HCT116 (cell line): ENCODE results near the gene ZNF214. TPM values are rescaled to one million over a fixed set of nuclear protein-coding genes. Genes with fewer than 3 reads are reported as not detected.

Experiments
- ATAC-seq: fragments of 200-7000 bp; cut with Tn5 transposase; 2 replicates; pipeline ENCODE4 v1.9.1; 2020; ENCODE audit warnings: mild to moderate bottlenecking, moderate library complexity
- BruUV-seq: library from RNA; stranded (reverse); fragments of 400-500 nt; replicated peaks from 2 replicates; lab custom pipeline; 2021; lab: Mats Ljungman, UMichigan
- CTCF ChIA-PET: fragments of 300-600 bp; sonication (Branson Sonifier 250); formaldehyde crosslinking; loops from one replicate; lab custom pipeline; 2021; ENCODE audit warnings: antibody characterized with exemption; lab: Charles Lee
- POLR2A ChIA-PET: fragments of 300-600, 350-600 bp; sonication (Branson Sonifier 250); formaldehyde crosslinking; loops from one replicate; lab custom pipeline; 2021; ENCODE audit warnings: antibody characterized with exemption; lab: Charles Lee
- RAD21 ChIA-PET, 2 experiments: fragments of 300-600 bp; sonication (Branson Sonifier 250); formaldehyde crosslinking; loops; one replicate each; lab custom pipeline; 2023; ENCODE audit warnings: low total read pairs in 2 of 2; ENCODE audit not compliant: uncharacterized antibody in 2 of 2, unreplicated experiment in 2 of 2, low non-redundant PET in 1 of 2; lab: Charles Lee
- DNase-seq: peaks from one replicate; pipeline ENCODE4 v3.0.0-alpha.2; 2010; ENCODE audit warnings: low read depth, low spot score
- H2AFZ ChIP-seq: fragments of 200-600 bp; shearing (Covaris generic), sonication (generic); 2 replicates; pipeline ENCODE4 v1.6.1; 2017; ENCODE audit warnings: low read depth, mixed run types, mixed read lengths, antibody characterized with exemption, low read length; ENCODE audit not compliant: poor library complexity, severe bottlenecking
- H3K27ac ChIP-seq: 2 replicates; pipeline ENCODE4 v1.5.1; 2012; ENCODE audit warnings: low read depth, low read length
- H3K27me3 ChIP-seq: fragments of 200-600 bp; sonication (generic); 2 replicates; pipeline ENCODE4 v1.6.1; 2016; ENCODE audit warnings: mixed run types, low read length, mixed read lengths; ENCODE audit not compliant: insufficient read depth
- H3K36me3 ChIP-seq, 2 experiments: fragments of 200-500 bp in 1 of 2; fragments of 200-600 bp in 1 of 2; sonication (Bioruptor generic) in 1 of 2; sonication (generic) in 1 of 2; 2 replicates each; pipeline versions ENCODE4 v1.5.1 to v1.6.1; 2014 to 2016; ENCODE audit warnings: low read length in 2 of 2, inconsistent platforms in 1 of 2, mixed read lengths in 1 of 2, mixed run types in 1 of 2; ENCODE audit not compliant: insufficient read depth in 2 of 2, control insufficient read depth in 1 of 2
- H3K4me1 ChIP-seq, 2 experiments: fragments of 200-600 bp in 1 of 2; sonication (generic) in 1 of 2; 2 replicates each; pipeline versions ENCODE4 v1.5.1 to v1.6.1; 2012 to 2017; ENCODE audit warnings: low read length in 2 of 2, inconsistent platforms in 1 of 2, mild to moderate bottlenecking in 1 of 2, mixed read lengths in 1 of 2, mixed run types in 1 of 2, moderate library complexity in 1 of 2; ENCODE audit not compliant: insufficient read depth in 2 of 2, control insufficient read depth in 1 of 2
- H3K4me2 ChIP-seq: fragments of 200-600 bp; sonication (generic); 2 replicates; pipeline ENCODE4 v1.6.1; 2017; ENCODE audit warnings: mixed run types, low read length, mixed read lengths
- H3K4me3 ChIP-seq, 2 experiments: fragments of 200-600 bp in 1 of 2; sonication (generic) in 1 of 2; replicated peaks in 1 of 2; 2 replicates each; pipeline ENCODE4 v1.5.1; 2011 to 2016; ENCODE audit warnings: low read length in 2 of 2, control low read depth in 1 of 2, low read depth in 1 of 2, mild to moderate bottlenecking in 1 of 2, mixed read lengths in 1 of 2, mixed run types in 1 of 2
- H3K79me2 ChIP-seq: fragments of 200-600 bp; sonication (generic); 2 replicates; pipeline ENCODE4 v1.6.1; 2017; ENCODE audit warnings: mild to moderate bottlenecking, mixed run types, low read length, moderate library complexity, mixed read lengths; ENCODE audit not compliant: insufficient read depth
- H3K9ac ChIP-seq: fragments of 200-600 bp; sonication (generic); 2 replicates; pipeline ENCODE4 v1.6.1; 2016; ENCODE audit warnings: low read length, mixed read lengths
- H3K9me2 ChIP-seq: fragments of 200-600 bp; sonication (generic), shearing (Covaris generic); 2 replicates; pipeline ENCODE4 v1.6.1; 2017; ENCODE audit warnings: mixed run types, mild to moderate bottlenecking, moderate library complexity; ENCODE audit not compliant: insufficient read depth
- H3K9me3 ChIP-seq, 2 experiments: fragments of 200-500 bp in 1 of 2; fragments of 200-600 bp in 1 of 2; sonication (Bioruptor generic) in 1 of 2; sonication (generic) in 1 of 2; 2 replicates each; pipeline ENCODE4 v1.6.1; 2014 to 2017; ENCODE audit warnings: low read length in 2 of 2, mixed read lengths in 2 of 2, inconsistent platforms in 1 of 2, low read depth in 1 of 2, mild to moderate bottlenecking in 1 of 2, mixed run types in 1 of 2, moderate library complexity in 1 of 2; ENCODE audit not compliant: control insufficient read depth in 1 of 2, insufficient read depth in 1 of 2
- H4K20me1 ChIP-seq: fragments of 200-600 bp; sonication (generic), shearing (Covaris generic); 2 replicates; pipeline ENCODE4 v1.6.1; 2017; ENCODE audit warnings: mixed run types, mild to moderate bottlenecking, moderate library complexity; ENCODE audit not compliant: insufficient read depth
- CEBPB ChIP-seq: IDR thresholded peaks from 2 replicates; pipeline ENCODE4 v1.6.1; 2012; ENCODE audit warnings: low read depth
- EGR1 ChIP-seq: IDR thresholded peaks from 2 replicates; pipeline ENCODE4 v1.6.1; 2012; ENCODE audit warnings: low read depth
- EZH2phosphoT487 ChIP-seq: fragments of 200-600 bp; IDR thresholded peaks from 2 replicates; pipeline ENCODE4 v1.6.1; 2018; ENCODE audit warnings: antibody characterized with exemption, borderline replicate concordance
- FOSL1 ChIP-seq: IDR thresholded peaks from 2 replicates; pipeline ENCODE4 v1.6.1; 2012; ENCODE audit warnings: low read depth
- JUND ChIP-seq: IDR thresholded peaks from 2 replicates; pipeline ENCODE4 v1.6.1; 2012
- POLR2A ChIP-seq: IDR thresholded peaks from 2 replicates; pipeline ENCODE4 v1.7.0; 2011; ENCODE audit warnings: borderline replicate concordance; ENCODE audit not compliant: insufficient read depth, insufficient read length; ENCODE audit errors: extremely low read depth
- SRF ChIP-seq: IDR thresholded peaks from 2 replicates; pipeline ENCODE4 v1.6.1; 2012; ENCODE audit warnings: low read depth
- TCF7L2 ChIP-seq: IDR thresholded peaks from 2 replicates; pipeline ENCODE4 v1.7.0; 2011; ENCODE audit warnings: borderline replicate concordance, inconsistent platforms; ENCODE audit not compliant: insufficient read depth, insufficient read length; ENCODE audit errors: extremely low read depth
- YY1 ChIP-seq: IDR thresholded peaks from 2 replicates; pipeline ENCODE4 v1.6.1; 2011; ENCODE audit warnings: low read length, low read depth, moderate library complexity, mild to moderate bottlenecking; ENCODE audit not compliant: insufficient replicate concordance; ENCODE audit errors: extremely low read depth
- ZFX ChIP-seq: fragments of 450-650 bp; IDR thresholded peaks from 2 replicates; pipeline ENCODE4 v1.6.1; 2017
- intact Hi-C: fragments of 100-400 bp; cut with micrococcal nuclease; formaldehyde crosslinking; loops from 2 replicates; pipeline ENCODE4 v1.10.0; 2022
- total RNA-seq: library from RNA; stranded (reverse); gene quantifications from one replicate; pipeline ENCODE4 v1.2.1, GENCODE V29; 2021; ENCODE audit not compliant: unreplicated experiment
- TF ChIP-seq, protein P1 (sequence below): IDR thresholded peaks from 2 replicates; pipeline ENCODE4 v1.6.1; 2012
- TF ChIP-seq, protein P2 (sequence below): IDR thresholded peaks from 2 replicates; pipeline ENCODE4 v1.6.1; 2012; ENCODE audit warnings: low read depth
- TF ChIP-seq, protein P3 (sequence below), 3 experiments: fragments of 200-600 bp in 1 of 3; sonication (generic) in 1 of 3; IDR thresholded peaks in 2 of 3; conservative IDR thresholded peaks in 1 of 3; 2 replicates each; pipeline ENCODE4 v1.5.1; 2012 to 2017; ENCODE audit warnings: low read depth in 2 of 3, low read length in 2 of 3, antibody characterized with exemption in 1 of 3, borderline replicate concordance in 1 of 3, control low read depth in 1 of 3, mild to moderate bottlenecking in 1 of 3, mixed read lengths in 1 of 3, mixed run types in 1 of 3, moderate library complexity in 1 of 3; ENCODE audit not compliant: insufficient read depth in 1 of 3

Gene ZNF214
- total RNA-seq, 1 experiment from 2014 or later: 2.1 TPM

DNA sequence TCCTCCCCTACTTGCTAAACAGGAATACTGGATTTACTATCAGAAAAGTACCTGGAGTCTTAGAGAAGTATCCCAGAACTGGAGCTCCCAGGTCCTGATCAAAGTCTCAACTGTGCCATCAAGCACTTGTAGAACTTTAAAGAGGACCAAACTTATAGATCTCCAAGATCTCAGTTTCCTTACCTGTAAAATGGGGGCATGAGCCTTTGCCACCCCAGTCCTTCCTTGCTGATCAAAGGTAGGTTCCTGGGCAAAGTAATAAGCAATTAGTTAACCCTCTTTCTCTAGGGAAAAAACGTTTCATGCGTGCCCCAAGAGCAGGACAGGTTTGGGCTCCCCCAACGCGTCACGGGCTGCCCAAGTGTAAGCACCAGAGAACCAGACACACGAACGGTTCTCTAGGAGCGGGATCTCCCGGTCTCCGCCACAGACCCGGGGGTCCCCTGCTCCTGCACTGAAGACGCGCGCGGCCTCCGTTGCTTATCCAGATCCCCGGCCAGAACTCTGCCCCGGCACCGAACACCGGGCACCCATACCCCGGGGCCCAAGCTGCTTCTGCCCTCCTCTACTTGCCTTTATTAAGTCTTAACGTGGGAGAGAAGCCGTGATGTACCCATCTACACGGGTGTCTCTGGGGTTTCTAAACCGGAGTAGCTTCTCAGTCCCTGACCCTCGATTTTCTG is 505 bp downstream of the ZNF214 start (continued):
- TF ChIP-seq CEBPB: no peak
- TF ChIP-seq, protein P1, sequence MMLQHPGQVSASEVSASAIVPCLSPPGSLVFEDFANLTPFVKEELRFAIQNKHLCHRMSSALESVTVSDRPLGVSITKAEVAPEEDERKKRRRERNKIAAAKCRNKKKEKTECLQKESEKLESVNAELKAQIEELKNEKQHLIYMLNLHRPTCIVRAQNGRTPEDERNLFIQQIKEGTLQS: no peak

DNA sequence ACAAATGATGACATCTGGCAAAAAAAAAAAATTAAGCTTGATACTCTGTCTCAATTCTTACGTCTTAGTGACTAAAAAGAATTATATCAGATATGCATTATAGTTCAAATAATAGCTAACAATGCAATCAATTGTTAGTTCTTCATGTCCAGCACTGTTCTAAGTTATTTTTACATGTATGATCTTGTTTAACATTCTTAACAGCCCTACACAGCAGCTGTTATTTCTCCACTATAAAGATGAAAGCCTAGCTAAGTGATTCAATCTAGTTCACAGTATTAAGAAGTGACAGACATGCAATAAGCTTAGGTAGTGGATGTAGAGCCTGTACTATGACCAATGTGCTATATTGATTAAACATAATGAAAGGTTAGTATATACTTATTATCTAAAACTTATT is 4.1 kb downstream of the ZNF214 start:
- Histone ChIP-seq H3K27ac (no peak overlapping the region), H3K27me3 (no peaks in the 10 kb centered on the region), H3K4me3 (no peak overlapping the region), H3K79me2 (no peaks in the 10 kb centered on the region), H4K20me1 (no peaks in the 10 kb centered on the region), H3K4me1 (peaks cover 7 to 19% of the 10 kb centered on the region in 2 experiments), H2AFZ (no peak overlapping the region), H3K9me2 (peaks cover 2% of the 10 kb centered on the region; the same call in 1 of the 2 replicates), H3K36me3 (no peaks in the 10 kb centered on the region), H3K9me3 (no peaks in the 10 kb centered on the region), H3K4me2 (no peak overlapping the region), H3K9ac (no peak overlapping the region)
- ChIA-PET POLR2A (no interaction called here), RAD21 (no interaction called here), CTCF (no interaction called here)
- intact Hi-C loops: no loop called here
- ATAC-seq: no peak
- no TSS peak for BruUV-seq
- no peak for DNase-seq
- no peak for TF ChIP-seq SRF
- no peak for TF ChIP-seq TCF7L2
- TF ChIP-seq EZH2phosphoT487: no peak
- TF ChIP-seq ZFX: no peak
- TF ChIP-seq, protein P2, sequence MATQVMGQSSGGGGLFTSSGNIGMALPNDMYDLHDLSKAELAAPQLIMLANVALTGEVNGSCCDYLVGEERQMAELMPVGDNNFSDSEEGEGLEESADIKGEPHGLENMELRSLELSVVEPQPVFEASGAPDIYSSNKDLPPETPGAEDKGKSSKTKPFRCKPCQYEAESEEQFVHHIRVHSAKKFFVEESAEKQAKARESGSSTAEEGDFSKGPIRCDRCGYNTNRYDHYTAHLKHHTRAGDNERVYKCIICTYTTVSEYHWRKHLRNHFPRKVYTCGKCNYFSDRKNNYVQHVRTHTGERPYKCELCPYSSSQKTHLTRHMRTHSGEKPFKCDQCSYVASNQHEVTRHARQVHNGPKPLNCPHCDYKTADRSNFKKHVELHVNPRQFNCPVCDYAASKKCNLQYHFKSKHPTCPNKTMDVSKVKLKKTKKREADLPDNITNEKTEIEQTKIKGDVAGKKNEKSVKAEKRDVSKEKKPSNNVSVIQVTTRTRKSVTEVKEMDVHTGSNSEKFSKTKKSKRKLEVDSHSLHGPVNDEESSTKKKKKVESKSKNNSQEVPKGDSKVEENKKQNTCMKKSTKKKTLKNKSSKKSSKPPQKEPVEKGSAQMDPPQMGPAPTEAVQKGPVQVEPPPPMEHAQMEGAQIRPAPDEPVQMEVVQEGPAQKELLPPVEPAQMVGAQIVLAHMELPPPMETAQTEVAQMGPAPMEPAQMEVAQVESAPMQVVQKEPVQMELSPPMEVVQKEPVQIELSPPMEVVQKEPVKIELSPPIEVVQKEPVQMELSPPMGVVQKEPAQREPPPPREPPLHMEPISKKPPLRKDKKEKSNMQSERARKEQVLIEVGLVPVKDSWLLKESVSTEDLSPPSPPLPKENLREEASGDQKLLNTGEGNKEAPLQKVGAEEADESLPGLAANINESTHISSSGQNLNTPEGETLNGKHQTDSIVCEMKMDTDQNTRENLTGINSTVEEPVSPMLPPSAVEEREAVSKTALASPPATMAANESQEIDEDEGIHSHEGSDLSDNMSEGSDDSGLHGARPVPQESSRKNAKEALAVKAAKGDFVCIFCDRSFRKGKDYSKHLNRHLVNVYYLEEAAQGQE: no peak
- no peak for TF ChIP-seq CEBPB
- no peak for TF ChIP-seq JUND
- TF ChIP-seq POLR2A: no peak
- TF ChIP-seq FOSL1: no peak
- TF ChIP-seq, protein P1: no peak
- no peak for TF ChIP-seq YY1
- no peak for TF ChIP-seq EGR1
- TF ChIP-seq, protein P3, sequence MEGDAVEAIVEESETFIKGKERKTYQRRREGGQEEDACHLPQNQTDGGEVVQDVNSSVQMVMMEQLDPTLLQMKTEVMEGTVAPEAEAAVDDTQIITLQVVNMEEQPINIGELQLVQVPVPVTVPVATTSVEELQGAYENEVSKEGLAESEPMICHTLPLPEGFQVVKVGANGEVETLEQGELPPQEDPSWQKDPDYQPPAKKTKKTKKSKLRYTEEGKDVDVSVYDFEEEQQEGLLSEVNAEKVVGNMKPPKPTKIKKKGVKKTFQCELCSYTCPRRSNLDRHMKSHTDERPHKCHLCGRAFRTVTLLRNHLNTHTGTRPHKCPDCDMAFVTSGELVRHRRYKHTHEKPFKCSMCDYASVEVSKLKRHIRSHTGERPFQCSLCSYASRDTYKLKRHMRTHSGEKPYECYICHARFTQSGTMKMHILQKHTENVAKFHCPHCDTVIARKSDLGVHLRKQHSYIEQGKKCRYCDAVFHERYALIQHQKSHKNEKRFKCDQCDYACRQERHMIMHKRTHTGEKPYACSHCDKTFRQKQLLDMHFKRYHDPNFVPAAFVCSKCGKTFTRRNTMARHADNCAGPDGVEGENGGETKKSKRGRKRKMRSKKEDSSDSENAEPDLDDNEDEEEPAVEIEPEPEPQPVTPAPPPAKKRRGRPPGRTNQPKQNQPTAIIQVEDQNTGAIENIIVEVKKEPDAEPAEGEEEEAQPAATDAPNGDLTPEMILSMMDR (IDR thresholded peaks at IDR 0.05 in 2 of 3, conservative IDR thresholded peaks at IDR 0.05 in 1 of 3; ENCODE audit: borderline replicate concordance in 1 of 3, insufficient read depth in 1 of 3, low read depth in 2 of 3, low read length in 2 of 3): no peak
